KMS-11 (cell line): ENCODE data around the gene USP2.

Experiments
- H2AFZ ChIP-seq: fragments of 200-600 bp; sonication (generic); 2 replicates; pipeline ENCODE4 v1.6.1; 2016; ENCODE audit warnings: antibody characterized with exemption, mixed run types, low read depth
- H3K27ac ChIP-seq: fragments of 200-600 bp; sonication (generic); 2 replicates; pipeline ENCODE4 v1.6.1; 2016; ENCODE audit warnings: mild to moderate bottlenecking, mixed run types
- H3K27me3 ChIP-seq: fragments of 200-600 bp; sonication (generic); 2 replicates; pipeline ENCODE4 v1.6.1; 2017; ENCODE audit warnings: mild to moderate bottlenecking, low read depth, mixed run types, moderate library complexity; ENCODE audit not compliant: insufficient read depth
- H3K36me3 ChIP-seq: fragments of 200-600 bp; sonication (generic); 2 replicates; pipeline ENCODE4 v1.6.1; 2017; ENCODE audit warnings: mild to moderate bottlenecking, mixed run types; ENCODE audit not compliant: insufficient read depth
- H3K4me1 ChIP-seq: fragments of 200-600 bp; sonication (generic); 2 replicates; pipeline ENCODE4 v1.6.1; 2016; ENCODE audit warnings: mild to moderate bottlenecking, low read depth, mixed run types; ENCODE audit not compliant: poor library complexity, severe bottlenecking
- H3K4me2 ChIP-seq: fragments of 200-600 bp; sonication (generic); 2 replicates; pipeline ENCODE4 v1.7.0; 2016; ENCODE audit warnings: mild to moderate bottlenecking, mixed run types
- H3K4me3 ChIP-seq: fragments of 200-600 bp; sonication (generic); IDR thresholded peaks from 2 replicates; pipeline ENCODE4 v1.6.1; 2017; ENCODE audit warnings: low read depth, low read length, mixed read lengths; ENCODE audit not compliant: insufficient read depth
- H3K79me2 ChIP-seq: fragments of 200-600 bp; sonication (generic); 2 replicates; pipeline ENCODE4 v1.6.1; 2016; ENCODE audit warnings: low read depth, mixed run types; ENCODE audit not compliant: insufficient read depth
- H3K9ac ChIP-seq: fragments of 200-600 bp; sonication (generic); 2 replicates; pipeline ENCODE4 v1.6.1; 2016; ENCODE audit warnings: mild to moderate bottlenecking, mixed run types
- H4K20me1 ChIP-seq: fragments of 200-600 bp; sonication (generic); 2 replicates; pipeline ENCODE4 v1.6.1; 2016; ENCODE audit warnings: mild to moderate bottlenecking, mixed run types; ENCODE audit not compliant: insufficient read depth
- CTCF ChIP-seq: fragments of 200-600 bp; sonication (generic); conservative IDR thresholded peaks from 2 replicates; pipeline ENCODE4 v1.6.1; 2017; ENCODE audit warnings: low read depth, mild to moderate bottlenecking, antibody characterized with exemption, low read length, moderate library complexity, mixed read lengths

The USP2 gene

DNA sequence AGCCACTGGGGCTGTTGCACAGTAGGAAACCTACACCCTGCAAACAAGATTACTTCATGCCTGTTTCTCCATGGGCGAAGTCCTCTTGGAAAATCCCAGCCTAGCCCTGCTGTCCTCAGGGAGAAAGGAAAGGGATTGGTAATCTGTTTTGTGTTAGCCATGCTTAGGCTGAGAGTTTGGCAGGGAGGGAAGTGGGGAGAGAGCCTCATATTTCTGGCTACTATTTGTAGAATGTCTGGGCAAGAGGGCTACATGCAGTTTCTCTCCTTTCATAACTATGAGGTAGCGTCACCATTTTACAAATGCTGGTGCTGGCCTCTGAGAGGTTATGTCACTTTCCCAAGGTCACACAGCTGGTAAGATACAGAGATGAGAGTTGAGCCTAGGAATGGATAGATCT is 34.2 kb downstream of the USP2 start:
- H3K9ac ChIP-seq, result no peak overlapping the region
- no peaks in the 10 kb centered on the region for H3K4me1 ChIP-seq
- no peaks in the 10 kb centered on the region for H3K79me2 ChIP-seq
- no peaks in the 10 kb centered on the region for H4K20me1 ChIP-seq
- H3K4me2 ChIP-seq, result no peak overlapping the region
- H2AFZ ChIP-seq, result no peak overlapping the region
- TF ChIP-seq CTCF, result no peak
- no peaks in the 10 kb centered on the region for H3K36me3 ChIP-seq
- H3K27ac ChIP-seq, result no peak overlapping the region
- H3K27me3 ChIP-seq, result peaks cover 14% of the 10 kb centered on the region; the same call in 1 of the 2 replicates
- H3K4me3 ChIP-seq, result no peak overlapping the region

- H3K79me2 ChIP-seq, result no peaks in the 10 kb centered on the region
- no peaks in the 10 kb centered on the region for H4K20me1 ChIP-seq
Observed at GRCh38 chr11:119346605-119347004, 34.9 kb downstream of the USP2 start, which contains the start of gene MFRP. MFRP (minus strand) TSS chr11:119346705; CDS start chr11:119346513, 192 bp downstream.

DNA sequence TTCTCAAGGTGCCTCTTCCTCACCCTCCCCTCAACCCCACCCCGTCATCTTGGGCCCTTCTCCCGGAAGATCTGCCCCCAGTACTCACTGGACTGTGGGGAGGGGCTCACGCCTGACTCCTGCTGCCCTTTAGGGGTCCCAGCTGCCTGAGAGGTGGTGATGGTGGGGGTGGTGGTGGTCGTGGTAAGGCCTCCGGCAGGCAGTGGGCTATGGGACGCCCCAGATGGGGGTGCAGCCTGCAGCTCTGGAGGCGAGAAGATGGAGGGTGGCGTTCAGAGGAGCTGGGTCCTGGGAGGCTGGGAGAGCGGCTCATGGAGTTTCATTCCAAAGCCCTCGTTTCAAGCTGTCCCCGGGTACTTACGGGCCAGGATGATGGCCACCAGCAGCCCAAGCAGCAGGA is 35.8 kb downstream of the USP2 start:
- Histone ChIP-seq H4K20me1 (no peaks in the 10 kb centered on the region), H3K27me3 (peaks cover 11% of the 10 kb centered on the region; the same call in 1 of the 2 replicates)
- no peak for TF ChIP-seq CTCF

More at GRCh38 chr11:119346605-119347004, 34.9 kb downstream of the USP2 start, which contains the start of gene MFRP:
- H3K27me3 ChIP-seq, result peaks cover 14% of the 10 kb centered on the region; the same call in 1 of the 2 replicates
- TF ChIP-seq CTCF, result no peak
- H2AFZ ChIP-seq, result no peak within 1 kb of the TSS
- H3K4me2 ChIP-seq, result no peak within 1 kb of the TSS
- H3K4me1 ChIP-seq, result no peaks in the 10 kb centered on the region
- H3K27ac ChIP-seq, result no peak within 1 kb of the TSS
- no peak within 1 kb of the TSS for H3K4me3 ChIP-seq
- no peaks in the 10 kb centered on the region for H3K36me3 ChIP-seq
- H3K9ac ChIP-seq, result no peak within 1 kb of the TSS

DNA sequence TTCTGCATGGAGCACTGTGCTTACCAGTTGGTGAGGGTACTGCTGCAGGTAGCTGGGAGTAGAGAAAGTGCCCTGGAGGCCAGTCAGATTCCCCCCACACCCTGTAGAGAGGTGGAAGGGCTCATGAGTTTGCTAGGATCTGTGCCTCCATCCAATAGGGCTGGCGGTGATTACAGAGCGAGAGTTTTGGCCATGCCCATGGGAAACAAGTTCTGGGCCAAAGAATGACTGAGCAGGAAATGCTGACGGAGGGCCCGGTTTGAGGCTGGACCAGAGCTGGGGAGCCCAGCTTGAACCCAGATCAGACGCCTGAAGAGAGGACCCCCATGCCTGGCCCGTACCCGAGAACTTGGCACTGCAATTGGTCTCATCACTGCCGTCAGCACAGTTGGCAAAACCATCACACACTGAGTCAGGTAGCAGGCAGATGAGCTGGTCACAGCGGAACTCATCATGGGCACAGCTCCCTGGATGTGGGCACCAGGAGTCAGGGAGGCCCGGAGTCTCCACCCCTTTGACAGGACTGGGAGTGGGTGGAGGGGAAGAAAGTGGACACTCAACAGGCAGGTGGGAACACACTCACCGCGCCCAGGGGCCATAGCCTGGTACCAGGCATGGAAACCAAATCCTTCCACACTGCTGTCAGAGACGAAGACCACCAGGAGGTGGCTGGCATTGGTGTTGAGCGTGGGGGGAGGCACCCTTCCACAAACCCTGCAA is 37.0 kb downstream of the USP2 start:
- no peaks in the 10 kb centered on the region for H3K79me2 ChIP-seq
- H3K27me3 ChIP-seq, result peaks cover 10% of the 10 kb centered on the region; the same call in 1 of the 2 replicates
- H2AFZ ChIP-seq, result no peak overlapping the region
- no peak overlapping the region for H3K9ac ChIP-seq
- H3K36me3 ChIP-seq, result no peaks in the 10 kb centered on the region
- H3K27ac ChIP-seq, result no peak overlapping the region
- no peak overlapping the region for H3K4me3 ChIP-seq
- no peak for TF ChIP-seq CTCF
- no peaks in the 10 kb centered on the region for H4K20me1 ChIP-seq
- H3K4me2 ChIP-seq, result no peak overlapping the region
- no peaks in the 10 kb centered on the region for H3K4me1 ChIP-seq

More for the DNA sequence above, 35.8 kb downstream of the USP2 start:
- Histone ChIP-seq H3K9ac (no peak overlapping the region), H2AFZ (no peak overlapping the region), H3K27ac (no peak overlapping the region), H3K4me3 (no peak overlapping the region), H3K36me3 (no peaks in the 10 kb centered on the region), H3K4me2 (no peak overlapping the region), H3K4me1 (no peaks in the 10 kb centered on the region), H3K79me2 (no peaks in the 10 kb centered on the region)
